ENCODE data around the gene MBTD1. TPM values are rescaled to one million over a fixed set of nuclear protein-coding genes. Genes with fewer than 3 reads are reported as not detected.

The MBTD1 gene
- total RNA-seq, 4 donors from 2014 or later: 15.3 to 91.7 (median 25.8) TPM

- peak overlapping the region; percentile 91 for H3K4me3 ChIP-seq
- H3K9me3 ChIP-seq: no peaks in the 10 kb centered on the region
- 91% methylated on average over 4 of the region's 16 CpGs for WGBS
- peaks cover 46% of the 10 kb centered on the region for H3K36me3 ChIP-seq
- H3K27me3 ChIP-seq: no peaks in the 10 kb centered on the region
- H3K27ac ChIP-seq: peak overlapping the region; percentile 97
- peaks cover 17% of the 10 kb centered on the region for H3K4me1 ChIP-seq
- DNase-seq (ENCODE audit: low spot score in 2 of 2): peak in 1 of 2 donors; percentile 72
- TF ChIP-seq POLR2A (IDR thresholded peaks at IDR 0.05) (no peak), CTCF (IDR thresholded peaks at IDR 0.05) (no peak), POLR2AphosphoS5 (IDR thresholded peaks at IDR 0.05) (no peak), EP300 (IDR thresholded peaks at IDR 0.05) (no peak)
These were observed 94.8 kb downstream of the MBTD1 start for GRCh38 chr17:51164911-51165679.

- Histone ChIP-seq H3K27ac (no peak overlapping the region), H3K9me3 (no peaks in the 10 kb centered on the region), H3K4me3 (no peak overlapping the region), H3K4me1 (peaks cover 6% of the 10 kb centered on the region), H3K27me3 (no peaks in the 10 kb centered on the region), H3K36me3 (peaks cover 49% of the 10 kb centered on the region)
- WGBS: 57% methylated on average over 3 of the region's 3 CpGs
- DNase-seq (ENCODE audit: low spot score in 2 of 2): no peak
- TF ChIP-seq POLR2AphosphoS5 (IDR thresholded peaks at IDR 0.05) (no peak), EP300 (IDR thresholded peaks at IDR 0.05) (no peak), POLR2A (IDR thresholded peaks at IDR 0.05) (no peak), CTCF (IDR thresholded peaks at IDR 0.05) (no peak)
These were observed 98.3 kb downstream of the MBTD1 start for GRCh38 chr17:51161541-51161940.

DNA sequence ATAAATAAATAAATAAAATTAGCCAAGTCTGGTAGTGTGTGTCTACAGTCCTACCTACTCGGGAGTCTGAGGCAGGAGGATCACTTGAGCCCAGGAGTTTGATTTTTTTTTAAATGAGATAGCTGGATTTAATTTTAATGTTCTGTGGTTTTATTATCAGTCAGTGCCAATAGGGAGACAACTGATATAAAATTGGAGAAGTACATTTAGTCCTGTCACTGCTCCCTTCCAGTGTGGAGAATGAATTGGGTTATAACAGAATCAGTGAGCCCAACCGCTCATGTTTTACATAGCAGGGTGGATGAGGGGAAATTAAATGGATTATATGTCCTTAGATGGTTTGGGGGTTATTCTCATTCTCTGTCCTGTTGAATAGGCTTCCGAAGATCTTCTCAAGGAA lies 100.2 kb downstream of the MBTD1 start:
- peaks cover 5% of the 10 kb centered on the region for H3K4me1 ChIP-seq
- no peak overlapping the region for H3K27ac ChIP-seq
- TF ChIP-seq CTCF (IDR thresholded peaks at IDR 0.05) (no peak), POLR2AphosphoS5 (IDR thresholded peaks at IDR 0.05) (no peak), POLR2A (IDR thresholded peaks at IDR 0.05) (no peak), EP300 (IDR thresholded peaks at IDR 0.05) (no peak)
- no peaks in the 10 kb centered on the region for H3K9me3 ChIP-seq
- 94% methylated on average over 3 of the region's 3 CpGs for WGBS
- no peak for DNase-seq (ENCODE audit: low spot score in 2 of 2)
- no peak overlapping the region for H3K4me3 ChIP-seq
- H3K27me3 ChIP-seq: no peaks in the 10 kb centered on the region
- peaks cover 49% of the 10 kb centered on the region for H3K36me3 ChIP-seq

GRCh38 chr17:51155416-51155815 lies 104.4 kb downstream of the MBTD1 start:
- no peaks in the 10 kb centered on the region for H3K9me3 ChIP-seq
- H3K36me3 ChIP-seq: peaks cover 22% of the 10 kb centered on the region
- TF ChIP-seq POLR2AphosphoS5 (IDR thresholded peaks at IDR 0.05) (no peak), EP300 (IDR thresholded peaks at IDR 0.05) (no peak), CTCF (IDR thresholded peaks at IDR 0.05) (no peak), POLR2A (IDR thresholded peaks at IDR 0.05) (no peak)
- H3K4me3 ChIP-seq: no peak overlapping the region
- DNase-seq (ENCODE audit: low spot score in 2 of 2): no peak
- WGBS: 95% methylated on average over 8 of the region's 8 CpGs
- H3K27ac ChIP-seq: no peak overlapping the region
- H3K27me3 ChIP-seq: no peaks in the 10 kb centered on the region
- H3K4me1 ChIP-seq: peaks cover 22% of the 10 kb centered on the region

GRCh38 chr17:51154176-51154575 lies 105.7 kb downstream of the MBTD1 start:
- H3K9me3 ChIP-seq: no peaks in the 10 kb centered on the region
- peak overlapping the region; percentile 63 for H3K4me3 ChIP-seq
- no peak for TF ChIP-seq POLR2A (IDR thresholded peaks at IDR 0.05)
- no peak for TF ChIP-seq EP300 (IDR thresholded peaks at IDR 0.05)
- TF ChIP-seq POLR2AphosphoS5 (IDR thresholded peaks at IDR 0.05): no peak
- TF ChIP-seq CTCF (IDR thresholded peaks at IDR 0.05): no peak
- H3K27ac ChIP-seq: peak overlapping the region; percentile 66
- peaks cover 13% of the 10 kb centered on the region for H3K36me3 ChIP-seq
- H3K4me1 ChIP-seq: peaks cover 22% of the 10 kb centered on the region
- H3K27me3 ChIP-seq: no peaks in the 10 kb centered on the region
- DNase-seq (ENCODE audit: low spot score in 2 of 2): no peak
- WGBS: 14% methylated on average over 6 of the region's 6 CpGs

All from suprapubic skin (tissue), 4 donors.